NT2/D1 (cell line): ENCODE data around the gene RPL6.
"Not testable (repeated sequence)": the region's sequence is repeated elsewhere in the genome, so short reads cannot be mapped to it uniquely, and the experiment has no call there.

ENCODE experiments used
- DNase-seq: peaks from one replicate; pipeline ENCODE4 v3.0.0-alpha.2; 2011; ENCODE audit warnings: low read depth, low spot score
- H3K27me3 ChIP-seq: 2 replicates; pipeline ENCODE4 v1.6.0; 2011; ENCODE audit warnings: mild to moderate bottlenecking; ENCODE audit not compliant: insufficient read length, insufficient read depth
- H3K36me3 ChIP-seq: 2 replicates; pipeline ENCODE4 v1.6.1; 2011; ENCODE audit warnings: mild to moderate bottlenecking, low read length, mixed read lengths; ENCODE audit not compliant: insufficient read depth, insufficient read length
- H3K4me1 ChIP-seq: 2 replicates; pipeline ENCODE4 v1.5.1; 2011; ENCODE audit not compliant: insufficient read depth, insufficient read length
- H3K4me3 ChIP-seq: 2 replicates; pipeline ENCODE4 v1.5.1; 2011; ENCODE audit warnings: low read depth; ENCODE audit not compliant: insufficient read length
- H3K9ac ChIP-seq: 2 replicates; pipeline ENCODE4 v1.6.0; 2011; ENCODE audit warnings: low read depth; ENCODE audit not compliant: insufficient read length
- H3K9me3 ChIP-seq: 2 replicates; pipeline ENCODE4 v1.5.1; 2011; ENCODE audit warnings: mild to moderate bottlenecking, low read length; ENCODE audit not compliant: insufficient read depth
- SUZ12 ChIP-seq: IDR thresholded peaks from 2 replicates; pipeline ENCODE4 v1.6.1; 2011; ENCODE audit not compliant: insufficient read length, insufficient read depth; ENCODE audit errors: extremely low read depth
- YY1 ChIP-seq: IDR thresholded peaks from 2 replicates; pipeline ENCODE4 v1.6.1; 2011; ENCODE audit not compliant: insufficient read length, insufficient read depth
- ZNF274 ChIP-seq: IDR thresholded peaks from 2 replicates; pipeline ENCODE4 v1.6.1; 2011; ENCODE audit warnings: mild to moderate bottlenecking, low read depth, low read length

Gene RPL6

DNA sequence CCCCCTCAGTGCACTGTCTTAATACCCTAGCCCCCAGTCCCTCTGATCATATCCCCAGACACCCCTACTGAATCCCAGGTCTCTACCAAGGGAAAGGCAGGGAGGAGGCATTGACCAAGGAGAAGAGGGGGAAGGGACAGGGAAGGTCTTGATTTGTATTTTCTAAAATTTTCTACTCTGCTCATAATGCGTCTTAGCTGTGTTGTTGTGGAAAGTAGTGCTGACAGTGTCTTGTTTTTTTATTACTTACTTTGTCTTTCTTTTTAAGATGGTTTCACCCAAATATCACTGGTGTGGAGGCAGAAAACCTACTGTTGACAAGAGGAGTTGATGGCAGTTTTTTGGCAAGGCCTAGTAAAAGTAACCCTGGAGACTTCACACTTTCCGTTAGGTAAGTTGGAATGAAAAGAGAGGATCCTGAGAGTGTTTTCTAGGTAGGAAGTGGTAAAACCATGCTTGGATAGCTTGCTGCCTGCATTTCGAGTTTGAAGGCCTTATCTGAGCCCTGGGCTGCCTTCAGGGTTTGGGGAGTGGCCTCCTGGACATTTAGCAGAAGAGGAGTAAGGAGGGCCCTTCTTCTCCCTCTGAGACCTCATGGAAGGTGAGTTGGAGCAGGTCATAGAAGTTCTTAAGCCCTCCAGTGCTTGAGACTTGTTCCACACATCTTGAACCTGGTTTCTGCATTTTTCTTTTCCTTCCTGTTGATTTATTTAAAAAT, 36.8 kb upstream of the RPL6 start:
- peaks cover 66% of the 10 kb centered on the region for H3K36me3 ChIP-seq
- H3K27me3 ChIP-seq: no peaks in the 10 kb centered on the region
- TF ChIP-seq YY1 (no peak), SUZ12 (no peak), ZNF274 (no peak)
- no peak for DNase-seq
- no peaks in the 10 kb centered on the region for H3K4me1 ChIP-seq
- no peak overlapping the region for H3K4me3 ChIP-seq
- no peak overlapping the region for H3K9ac ChIP-seq
- no peaks in the 10 kb centered on the region for H3K9me3 ChIP-seq

DNA sequence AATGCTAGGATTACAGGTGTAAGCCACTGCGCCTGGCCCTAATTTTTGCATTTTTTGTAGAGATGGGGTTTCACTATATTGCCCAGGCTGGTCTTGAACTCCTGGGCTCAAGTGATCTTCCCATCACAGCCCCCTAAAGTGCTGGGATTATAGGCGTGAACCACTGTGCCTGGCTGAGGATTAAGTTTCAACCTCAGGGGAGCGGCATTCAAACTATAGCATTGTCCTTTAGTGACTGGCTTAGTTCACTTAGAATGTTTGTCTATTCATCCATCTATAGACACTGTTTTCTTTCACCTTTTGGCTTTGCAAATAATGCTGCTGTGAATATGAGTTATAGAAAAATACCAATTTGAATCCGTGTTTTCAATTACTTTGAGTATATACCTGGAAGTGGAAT, 34.5 kb upstream of the RPL6 start:
- Histone ChIP-seq H3K9me3 (no peaks in the 10 kb centered on the region), H3K36me3 (peaks cover 45% of the 10 kb centered on the region), H3K4me1 (no peaks in the 10 kb centered on the region), H3K4me3 (no peak overlapping the region), H3K27me3 (no peaks in the 10 kb centered on the region), H3K9ac (no peak overlapping the region)
- DNase-seq: no peak
- TF ChIP-seq SUZ12: no peak
- no peak for TF ChIP-seq ZNF274
- no peak for TF ChIP-seq YY1

DNA sequence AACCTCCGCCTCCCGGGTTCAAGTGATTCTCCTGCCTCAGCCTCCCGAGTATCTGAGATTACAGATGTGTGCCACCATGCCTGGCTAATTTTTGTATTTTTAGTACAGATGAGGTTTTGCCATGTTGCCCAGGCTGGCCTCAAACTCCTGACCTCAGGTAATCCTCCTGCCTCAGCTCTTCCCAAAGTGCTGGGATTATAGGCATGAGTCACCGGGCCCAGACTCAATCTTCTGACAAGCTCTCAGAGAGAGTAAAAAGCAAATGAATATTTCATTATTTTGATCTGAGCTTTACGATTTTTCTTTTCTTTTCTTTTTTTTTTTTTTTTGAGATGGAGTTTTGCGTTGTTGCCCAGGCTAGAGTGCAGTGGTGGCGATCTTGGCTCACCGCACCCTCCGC, 31.2 kb upstream of the RPL6 start:
- not testable (repeated sequence) for H3K9me3 ChIP-seq, H3K9ac ChIP-seq, H3K27me3 ChIP-seq, DNase-seq, H3K4me3 ChIP-seq, H3K4me1 ChIP-seq
- H3K36me3 ChIP-seq: peaks cover 15% of the 10 kb centered on the region

DNA sequence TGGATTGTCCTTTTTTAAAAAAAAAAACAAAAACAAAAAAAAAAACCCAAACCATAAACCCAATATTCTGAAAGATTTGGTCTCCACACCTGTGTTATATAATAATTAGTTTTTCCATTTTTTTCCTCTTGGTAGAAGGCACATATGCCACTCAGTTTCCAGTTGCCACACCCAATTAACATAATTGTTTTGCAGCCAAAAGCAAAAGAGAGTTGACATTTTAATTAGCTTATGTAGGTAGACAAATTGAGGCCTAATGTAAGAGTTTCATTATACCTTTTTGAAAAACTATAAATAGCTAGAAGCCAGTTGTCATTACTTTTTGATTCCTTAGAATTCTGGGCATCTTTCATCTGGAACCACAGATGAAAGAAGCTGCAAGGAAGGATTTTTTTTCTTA, 30.4 kb upstream of the RPL6 start:
- no peak for DNase-seq
- no peak for TF ChIP-seq SUZ12
- no peak for TF ChIP-seq ZNF274
- no peak for TF ChIP-seq YY1
- H3K9ac ChIP-seq: no peak overlapping the region
- no peak overlapping the region for H3K4me3 ChIP-seq
- peaks cover 9% of the 10 kb centered on the region for H3K36me3 ChIP-seq
- no peaks in the 10 kb centered on the region for H3K9me3 ChIP-seq
- no peaks in the 10 kb centered on the region for H3K27me3 ChIP-seq
- no peaks in the 10 kb centered on the region for H3K4me1 ChIP-seq

DNA sequence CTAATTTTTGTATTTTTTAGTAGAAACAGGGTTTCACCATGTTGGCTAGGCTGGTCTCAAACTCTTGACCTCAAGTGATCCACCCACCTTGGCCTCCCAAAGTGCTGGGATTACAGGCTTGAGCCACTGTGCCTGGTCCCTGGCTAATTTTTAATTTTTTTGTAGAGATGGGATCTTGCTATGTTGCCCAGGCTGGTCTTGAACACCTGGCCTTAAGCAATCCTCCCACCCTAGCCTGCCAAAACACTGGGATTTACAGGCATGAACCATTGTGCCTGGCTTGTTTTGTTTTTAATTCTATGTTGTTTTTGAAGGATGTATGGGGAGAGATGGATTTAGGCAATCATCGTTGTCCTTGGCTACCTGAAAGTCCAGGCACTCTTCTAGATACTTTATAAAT, 29.2 kb upstream of the RPL6 start:
- H3K36me3 ChIP-seq, H3K9ac ChIP-seq, H3K4me3 ChIP-seq, H3K27me3 ChIP-seq, DNase-seq, H3K4me1 ChIP-seq, H3K9me3 ChIP-seq: not testable (repeated sequence)

DNA sequence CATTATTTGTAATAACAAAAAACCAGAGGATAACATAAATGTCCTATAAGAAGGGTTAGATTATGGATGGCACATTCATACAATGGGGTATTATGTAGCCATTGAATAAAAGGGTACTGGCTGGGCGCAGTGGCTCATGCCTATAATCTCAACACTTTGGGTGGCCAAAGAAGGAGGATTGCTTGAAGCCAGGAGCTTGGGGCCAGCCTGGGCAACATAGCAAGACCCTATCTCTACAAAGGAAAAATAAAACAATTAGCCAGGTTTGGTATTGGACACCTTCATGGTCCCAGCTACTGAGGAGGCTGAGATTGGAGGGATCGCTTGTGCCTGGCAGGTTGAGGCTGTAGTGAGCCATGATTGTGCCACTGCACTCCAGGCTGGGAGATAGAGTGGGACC, 24.1 kb upstream of the RPL6 start:
- TF ChIP-seq ZNF274 (no peak), YY1 (no peak), SUZ12 (no peak)
- no peak overlapping the region for H3K9ac ChIP-seq
- H3K9me3 ChIP-seq: no peaks in the 10 kb centered on the region
- peaks cover 8% of the 10 kb centered on the region for H3K36me3 ChIP-seq
- H3K4me3 ChIP-seq: no peak overlapping the region
- DNase-seq: no peak
- no peaks in the 10 kb centered on the region for H3K27me3 ChIP-seq
- H3K4me1 ChIP-seq: no peaks in the 10 kb centered on the region

DNA sequence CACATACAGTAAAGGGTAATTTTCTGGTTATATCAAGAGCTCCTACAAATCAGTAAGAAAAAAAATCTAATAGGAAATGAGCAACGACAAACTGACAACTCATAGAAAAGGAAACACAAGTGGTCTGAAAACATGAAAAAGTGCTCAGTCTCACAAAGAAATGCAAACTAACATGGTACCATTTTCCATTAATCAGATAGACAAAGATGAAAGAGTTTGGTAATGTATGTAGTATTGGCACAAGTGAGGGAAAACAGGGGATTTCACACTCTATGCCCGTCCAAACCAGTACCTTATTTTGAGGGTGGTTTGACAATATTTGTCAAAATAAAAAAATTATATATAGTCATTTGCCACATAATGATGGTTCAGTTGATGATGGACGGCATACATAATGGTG, 22.6 kb upstream of the RPL6 start:
- Histone ChIP-seq H3K27me3 (no peaks in the 10 kb centered on the region), H3K4me1 (no peaks in the 10 kb centered on the region), H3K9ac (no peak overlapping the region), H3K36me3 (peaks cover 12% of the 10 kb centered on the region), H3K9me3 (no peaks in the 10 kb centered on the region), H3K4me3 (no peak overlapping the region)
- TF ChIP-seq SUZ12 (no peak), ZNF274 (no peak)
- DNase-seq: no peak

DNA sequence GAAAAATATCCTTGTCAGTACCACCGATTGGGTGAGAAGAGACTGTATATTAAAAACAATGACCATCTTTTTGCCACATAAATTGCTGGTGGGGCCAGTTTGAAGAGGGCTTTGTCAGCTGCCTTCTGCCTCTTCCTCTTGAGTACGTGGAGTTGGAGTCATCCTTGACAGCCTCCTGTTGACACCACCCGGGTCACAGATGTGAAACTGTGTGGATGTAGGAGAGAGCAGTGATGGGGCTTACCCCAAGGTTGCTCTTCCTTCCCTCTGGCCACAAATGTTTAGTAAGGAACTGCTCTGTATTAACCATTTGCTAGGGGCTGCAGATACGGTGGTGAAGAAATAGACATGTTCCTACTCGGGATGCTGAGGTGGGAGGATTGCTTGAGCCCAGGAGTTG, 21.5 kb upstream of the RPL6 start:
- no peaks in the 10 kb centered on the region for H3K27me3 ChIP-seq
- TF ChIP-seq SUZ12: no peak
- no peak for TF ChIP-seq ZNF274
- TF ChIP-seq YY1: no peak
- no peaks in the 10 kb centered on the region for H3K4me1 ChIP-seq
- H3K9me3 ChIP-seq: no peaks in the 10 kb centered on the region
- no peak for DNase-seq
- H3K9ac ChIP-seq: no peak overlapping the region
- H3K4me3 ChIP-seq: no peak overlapping the region
- peaks cover 21% of the 10 kb centered on the region for H3K36me3 ChIP-seq
